Measurements from ENCODE around the gene IL15RA. TPM values are rescaled to one million over a fixed set of nuclear protein-coding genes. Genes with fewer than 3 reads are reported as not detected.

IL15RA gene
- polyA plus RNA-seq, 2 of the 4 experiments (the other 2 are of a cell fraction): 0.46 to 0.83 TPM

- Histone ChIP-seq H3K4me1 (no peaks in the 10 kb centered on the region), H3K4me2 (no peak overlapping the region), H3K27ac (no peak overlapping the region), H3K9me3 (no peaks in the 10 kb centered on the region), H3K4me3 (no peak overlapping the region)
- ChIA-PET CTCF (no interaction called here), POLR2A (no interaction called here)
- no peak for ATAC-seq
- WGBS (ENCODE audit: missing lambda C conversion rate): 48% methylated on average over 5 of the region's 5 CpGs
- no peak for FAIRE-seq
- TF ChIP-seq POLR2A (IDR thresholded peaks at IDR 0.05; ENCODE audit: low read length) (no peak), JUNB (IDR thresholded peaks at IDR 0.05) (no peak), ZC3H11A (IDR thresholded peaks at IDR 0.05) (no peak), BCL3 (IDR thresholded peaks at IDR 0.05) (no peak), MAFK (IDR thresholded peaks at IDR 0.05; ENCODE audit: partially characterized antibody) (no peak), RFX5 (IDR thresholded peaks at IDR 0.05) (no peak), ATOH8 (CRISPR knock-in tag; IDR thresholded peaks at IDR 0.05; ENCODE audit: low read depth) (no peak)
- TF ChIP-seq, protein P1, sequence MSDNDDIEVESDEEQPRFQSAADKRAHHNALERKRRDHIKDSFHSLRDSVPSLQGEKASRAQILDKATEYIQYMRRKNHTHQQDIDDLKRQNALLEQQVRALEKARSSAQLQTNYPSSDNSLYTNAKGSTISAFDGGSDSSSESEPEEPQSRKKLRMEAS (IDR thresholded peaks at IDR 0.05): no peak
- no peak for DNase-seq (ENCODE audit: low read depth in 1 of 2, low spot score in 1 of 2)
Measured at GRCh38 chr10:5985029-5985428, 7.7 kb upstream of the IL15RA start.

DNA sequence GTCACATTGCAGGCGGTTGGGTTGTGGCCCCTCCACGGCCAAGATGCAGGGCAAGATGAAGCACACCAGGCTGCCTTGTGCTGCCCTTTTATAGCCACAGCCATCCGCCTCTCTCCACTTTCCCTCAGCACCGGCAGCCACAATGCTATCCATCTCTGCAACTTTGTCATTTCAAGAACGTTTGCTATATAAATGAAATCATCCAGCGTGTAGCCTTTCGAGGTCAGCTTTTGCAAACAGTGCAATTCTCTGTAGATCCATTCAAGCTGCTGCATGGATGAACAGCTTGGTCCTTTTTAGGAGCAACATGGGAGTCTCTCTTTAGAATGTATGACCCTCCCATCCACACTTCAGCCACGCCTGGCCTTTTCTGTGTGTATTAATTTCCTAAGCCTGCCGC is 6.4 kb upstream of the IL15RA start:
- ATAC-seq: no peak
- POLR2A ChIA-PET: no interaction called here

DNA sequence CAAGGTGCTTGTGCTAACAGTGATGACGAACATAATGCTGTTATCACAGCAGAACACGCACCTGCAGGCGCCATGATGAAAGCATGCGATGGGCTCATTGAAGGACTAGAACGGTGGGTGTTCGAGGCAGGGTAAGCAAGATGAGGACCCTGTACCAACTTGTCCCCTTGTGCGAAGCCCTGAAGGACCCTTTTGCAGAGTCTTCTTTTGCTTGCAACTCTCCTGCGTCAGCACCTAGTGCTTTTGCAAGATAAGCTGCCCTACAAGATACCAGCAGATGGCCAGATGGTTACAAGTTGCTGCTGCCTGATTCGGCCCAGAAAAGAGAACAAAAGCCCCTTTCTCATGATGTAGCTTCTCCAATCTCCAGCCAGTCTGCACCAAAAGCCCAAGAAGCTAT is 4.2 kb upstream of the IL15RA start:
- no peaks in the 10 kb centered on the region for H3K9me3 ChIP-seq
- TF ChIP-seq, protein P2, sequence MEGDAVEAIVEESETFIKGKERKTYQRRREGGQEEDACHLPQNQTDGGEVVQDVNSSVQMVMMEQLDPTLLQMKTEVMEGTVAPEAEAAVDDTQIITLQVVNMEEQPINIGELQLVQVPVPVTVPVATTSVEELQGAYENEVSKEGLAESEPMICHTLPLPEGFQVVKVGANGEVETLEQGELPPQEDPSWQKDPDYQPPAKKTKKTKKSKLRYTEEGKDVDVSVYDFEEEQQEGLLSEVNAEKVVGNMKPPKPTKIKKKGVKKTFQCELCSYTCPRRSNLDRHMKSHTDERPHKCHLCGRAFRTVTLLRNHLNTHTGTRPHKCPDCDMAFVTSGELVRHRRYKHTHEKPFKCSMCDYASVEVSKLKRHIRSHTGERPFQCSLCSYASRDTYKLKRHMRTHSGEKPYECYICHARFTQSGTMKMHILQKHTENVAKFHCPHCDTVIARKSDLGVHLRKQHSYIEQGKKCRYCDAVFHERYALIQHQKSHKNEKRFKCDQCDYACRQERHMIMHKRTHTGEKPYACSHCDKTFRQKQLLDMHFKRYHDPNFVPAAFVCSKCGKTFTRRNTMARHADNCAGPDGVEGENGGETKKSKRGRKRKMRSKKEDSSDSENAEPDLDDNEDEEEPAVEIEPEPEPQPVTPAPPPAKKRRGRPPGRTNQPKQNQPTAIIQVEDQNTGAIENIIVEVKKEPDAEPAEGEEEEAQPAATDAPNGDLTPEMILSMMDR (IDR thresholded peaks at IDR 0.05): no peak
- TF ChIP-seq NFE2L2 (conservative IDR thresholded peaks at IDR 0.05; ENCODE audit: low read length) (no peak), POLR2AphosphoS2 (conservative IDR thresholded peaks at IDR 0.05; ENCODE audit: low read length) (no peak), MYC (IDR thresholded peaks at IDR 0.05; ENCODE audit: borderline replicate concordance, low read length) (no peak), FOXS1 (CRISPR knock-in tag; IDR thresholded peaks at IDR 0.05) (no peak)
- TF ChIP-seq, protein P3, sequence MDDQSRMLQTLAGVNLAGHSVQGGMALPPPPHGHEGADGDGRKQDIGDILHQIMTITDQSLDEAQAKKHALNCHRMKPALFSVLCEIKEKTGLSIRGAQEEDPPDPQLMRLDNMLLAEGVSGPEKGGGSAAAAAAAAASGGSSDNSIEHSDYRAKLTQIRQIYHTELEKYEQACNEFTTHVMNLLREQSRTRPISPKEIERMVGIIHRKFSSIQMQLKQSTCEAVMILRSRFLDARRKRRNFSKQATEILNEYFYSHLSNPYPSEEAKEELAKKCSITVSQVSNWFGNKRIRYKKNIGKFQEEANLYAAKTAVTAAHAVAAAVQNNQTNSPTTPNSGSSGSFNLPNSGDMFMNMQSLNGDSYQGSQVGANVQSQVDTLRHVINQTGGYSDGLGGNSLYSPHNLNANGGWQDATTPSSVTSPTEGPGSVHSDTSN (IDR thresholded peaks at IDR 0.05): no peak
- H3K27ac ChIP-seq: no peak overlapping the region
- no peak for FAIRE-seq
- no peak overlapping the region for H3K4me3 ChIP-seq
- CTCF ChIA-PET: interaction anchor here (1.2 kb wide), 1 partner anchor 221 kb away, joined by 3 read pairs; the partner anchor contains the start of gene PFKFB3
- no peak for ATAC-seq
- no peak for DNase-seq (ENCODE audit: low read depth in 1 of 2, low spot score in 1 of 2)
- POLR2A ChIA-PET: no interaction called here
- H3K4me1 ChIP-seq: 0 out of 3 replicates have a peak, but pooled peaks cover 4% of the 10 kb centered on the region
- WGBS (ENCODE audit: missing lambda C conversion rate): 67% methylated on average over 9 of the region's 9 CpGs
- no peak overlapping the region for H3K4me2 ChIP-seq

More for the DNA sequence above, 6.4 kb upstream of the IL15RA start:
- Histone ChIP-seq H3K27ac (no peak overlapping the region), H3K4me3 (no peak overlapping the region), H3K9me3 (no peaks in the 10 kb centered on the region), H3K4me1 (no peaks in the 10 kb centered on the region), H3K4me2 (no peak overlapping the region)
- TF ChIP-seq, protein P2 (IDR thresholded peaks at IDR 0.05): no peak
- DNase-seq (ENCODE audit: low read depth in 1 of 2, low spot score in 1 of 2) (no peak), FAIRE-seq (no peak)
- CTCF ChIA-PET: no interaction called here
- 57% methylated on average over 9 of the region's 9 CpGs for WGBS (ENCODE audit: missing lambda C conversion rate)
